Stimulated activated CD8-positive, alpha-beta memory T cell treated with anti-CD3 and anti-CD28 coated beads, Interleukin-15, amount 100 ng/mL, for 24 hours (primary cell): Measurements from ENCODE around the gene KIAA1217.
"Not testable (repeated sequence)": the region's sequence is repeated elsewhere in the genome, so short reads cannot be mapped to it uniquely, and the experiment has no call there.

Experiments used
- DNase-seq: peaks from one replicate; pipeline ENCODE4 v3.0.0-alpha.2; 2020; ENCODE audit warnings: low read depth

Gene KIAA1217

DNA sequence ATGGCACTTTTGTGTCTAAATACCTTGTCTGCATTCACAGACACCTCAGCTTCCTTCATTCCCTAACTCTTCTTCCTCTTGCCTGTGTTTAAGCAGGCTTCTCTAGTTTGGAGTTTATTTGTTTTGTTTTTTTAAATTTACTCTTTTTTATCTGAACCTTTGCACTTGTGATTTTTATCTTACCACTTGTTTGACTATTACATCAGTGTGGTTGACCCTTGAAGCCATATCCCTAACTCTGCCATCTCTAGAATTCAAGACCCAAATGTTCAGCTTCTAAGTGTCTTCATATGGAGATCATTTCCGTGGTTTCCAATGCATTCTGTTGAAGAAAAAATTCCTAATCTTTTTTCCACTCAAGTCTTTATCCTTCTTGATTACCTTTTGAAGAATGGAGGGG, 233.3 kb downstream of the KIAA1217 start:
- DNase-seq = no peak

DNA sequence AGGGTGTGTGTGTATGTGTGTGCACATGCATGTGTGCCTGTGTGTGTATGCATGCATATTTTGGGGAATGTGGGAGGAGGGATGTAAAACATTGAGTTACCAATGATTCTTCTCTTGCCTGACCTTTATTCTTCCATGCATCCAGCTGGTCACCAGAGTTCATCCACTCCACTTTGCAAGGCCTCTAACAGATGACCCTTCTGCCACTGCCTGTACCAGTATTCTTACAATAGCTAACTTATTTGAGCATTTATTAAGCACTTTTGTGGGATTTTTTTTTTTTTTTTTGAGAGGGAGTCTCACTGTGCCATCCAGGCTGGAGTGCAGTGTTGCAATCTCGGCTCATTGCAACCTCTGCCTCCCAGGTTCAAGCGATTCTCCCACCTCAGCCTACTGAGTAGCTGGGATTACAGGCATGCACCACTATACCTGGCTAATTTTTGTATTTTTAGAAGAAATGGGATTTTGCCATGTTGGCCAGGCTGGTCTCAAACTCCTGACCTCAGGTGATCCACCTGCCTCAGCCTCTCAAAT, 233.8 kb downstream of the KIAA1217 start:
- not testable (repeated sequence) for DNase-seq

GRCh38 chr10:24444337-24444736, 235.4 kb downstream of the KIAA1217 start:
- DNase-seq = no peak

GRCh38 chr10:24445958-24446357, 237.0 kb downstream of the KIAA1217 start:
- not testable (repeated sequence) for DNase-seq

DNA sequence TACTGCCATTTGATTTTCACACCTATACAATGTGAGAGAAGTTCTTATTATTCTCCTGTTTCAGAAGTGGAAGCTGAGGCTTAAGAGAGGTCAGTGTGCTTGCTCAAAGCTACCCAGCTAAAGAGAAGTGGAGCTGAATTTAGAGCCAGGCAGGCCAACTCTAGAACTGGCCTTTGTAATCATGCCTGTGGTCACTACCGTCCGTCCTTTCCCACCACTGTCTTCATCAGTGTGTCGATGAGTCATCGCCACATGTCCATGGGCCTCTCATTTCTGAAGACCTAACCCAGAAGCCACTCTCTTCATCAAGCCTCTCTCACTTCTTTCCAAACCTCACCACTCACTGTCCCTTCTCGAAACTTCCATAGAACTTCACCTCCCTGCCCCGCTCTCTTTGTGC, 237.8 kb downstream of the KIAA1217 start:
- no peak for DNase-seq

DNA sequence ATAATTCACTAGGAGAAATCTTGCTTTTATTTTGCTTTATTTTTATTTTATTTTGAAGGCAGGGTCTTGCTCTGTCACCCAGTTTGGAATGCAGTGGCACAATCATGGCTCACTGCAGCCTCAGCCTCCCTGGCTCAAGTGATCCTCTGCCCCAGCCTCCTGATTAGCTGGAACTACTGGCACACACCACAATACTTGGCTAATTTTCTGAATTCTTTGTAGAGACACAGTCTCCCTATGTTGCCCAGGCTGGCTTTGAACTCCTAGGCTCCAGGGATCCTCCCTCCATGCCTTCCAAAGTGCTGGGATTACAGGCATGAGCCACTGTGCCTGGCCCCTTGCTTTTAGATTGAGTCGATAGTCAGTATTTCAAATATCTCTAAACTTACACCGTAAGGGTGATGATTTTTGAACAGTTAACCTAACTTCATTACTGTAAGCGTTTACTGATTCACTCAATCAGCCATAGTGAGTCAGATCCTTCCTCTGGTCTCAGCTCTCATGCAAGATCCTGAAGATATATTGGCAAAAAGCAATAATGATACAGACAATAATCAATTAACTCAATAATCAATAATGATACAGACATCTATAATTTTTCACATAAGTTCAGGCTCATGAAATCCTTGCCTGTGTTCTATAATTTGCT, 239.5 kb downstream of the KIAA1217 start:
- DNase-seq = no peak

DNA sequence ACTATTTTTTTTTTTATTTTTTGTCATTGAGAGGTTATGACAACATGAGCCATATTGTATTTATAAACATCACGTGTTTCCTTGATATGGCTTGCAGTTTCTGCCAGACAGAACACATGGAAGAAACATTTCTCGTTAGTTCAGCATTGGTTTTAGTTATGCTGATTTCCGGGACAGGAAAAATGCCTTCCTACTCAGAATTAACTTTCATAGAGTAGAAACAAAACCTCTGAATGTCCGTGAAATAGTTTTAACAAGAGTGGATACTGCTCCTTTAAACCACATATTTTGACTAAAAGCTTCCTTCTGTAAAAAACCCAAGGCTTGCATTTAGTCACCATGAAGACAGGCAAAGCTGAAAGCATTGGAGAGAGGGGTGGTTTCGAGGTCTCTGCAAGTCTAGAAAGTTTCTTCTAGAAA, 240.4 kb downstream of the KIAA1217 start:
- DNase-seq = no peak

DNA sequence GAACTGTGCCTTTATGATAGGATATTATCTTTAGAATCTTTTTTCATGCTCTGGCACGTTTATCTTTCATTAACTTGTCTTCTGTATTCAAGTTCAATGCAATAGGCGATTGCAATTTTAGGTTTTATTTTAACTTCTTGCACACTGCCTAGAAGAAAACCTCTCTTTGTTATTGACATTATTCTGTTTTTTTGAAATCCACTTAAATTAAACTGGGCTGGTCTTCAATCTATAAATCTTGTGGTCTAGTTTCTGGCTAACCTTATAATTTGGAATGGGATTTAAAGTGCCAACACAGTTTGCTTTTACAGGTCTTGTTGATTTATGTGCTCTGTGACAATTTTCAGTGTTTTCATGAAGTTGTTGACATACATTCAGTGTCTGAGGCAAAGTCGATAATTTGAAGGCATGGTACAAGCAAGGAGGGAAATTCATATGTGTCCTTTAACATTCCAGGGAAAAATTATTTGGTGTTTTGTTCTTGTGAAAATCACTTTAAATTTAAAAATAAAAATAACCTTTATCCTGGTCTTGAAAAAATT, 240.9 kb downstream of the KIAA1217 start:
- no peak for DNase-seq

DNA sequence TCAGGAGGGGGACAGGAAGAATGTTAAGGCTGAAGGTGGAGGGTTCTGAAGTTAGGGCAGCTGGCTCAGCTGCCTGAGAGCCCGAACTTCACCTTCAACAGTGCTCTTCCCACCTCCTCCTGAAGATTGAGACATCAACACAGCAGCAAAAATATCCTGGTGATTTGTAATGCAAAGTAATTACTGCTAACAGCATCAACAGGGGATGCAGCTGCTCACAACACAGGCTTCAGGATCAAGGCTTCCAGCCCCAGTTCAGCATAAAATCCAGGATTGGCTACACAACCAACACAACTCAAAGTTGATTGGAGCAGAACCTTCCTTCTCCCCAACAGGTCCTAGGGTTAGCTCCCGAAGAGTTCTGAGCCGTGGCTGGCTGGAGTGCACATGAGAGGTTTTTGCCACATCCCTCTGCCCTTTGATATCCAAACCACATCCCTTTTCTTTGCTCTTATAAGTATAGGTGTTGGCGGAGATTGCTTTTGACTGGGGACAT, 242.4 kb downstream of the KIAA1217 start:
- no peak for DNase-seq

- no peak for DNase-seq
These were observed 243.1 kb downstream of the KIAA1217 start for GRCh38 chr10:24452030-24452429.

GRCh38 chr10:24453404-24453830, 244.5 kb downstream of the KIAA1217 start:
- no peak for DNase-seq

DNA sequence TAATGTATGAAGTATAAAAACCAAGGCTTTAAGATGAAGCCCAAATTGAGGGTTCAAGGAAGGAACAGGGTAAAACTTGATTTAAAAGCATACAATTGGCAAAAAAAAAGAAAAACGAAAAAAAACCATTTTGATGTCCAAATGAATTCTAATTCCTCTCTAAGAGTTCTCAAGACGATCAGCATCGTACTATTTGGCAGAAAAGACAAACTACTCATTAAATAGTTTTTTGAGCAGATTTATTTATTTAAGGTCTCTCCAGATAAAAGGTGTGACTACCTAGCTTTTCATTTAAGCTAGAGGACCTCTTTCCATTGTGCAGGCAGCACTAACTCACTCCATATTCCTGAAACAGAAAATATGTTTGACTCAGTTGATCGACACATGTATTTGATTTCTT, 245.0 kb downstream of the KIAA1217 start:
- DNase-seq = no peak

DNA sequence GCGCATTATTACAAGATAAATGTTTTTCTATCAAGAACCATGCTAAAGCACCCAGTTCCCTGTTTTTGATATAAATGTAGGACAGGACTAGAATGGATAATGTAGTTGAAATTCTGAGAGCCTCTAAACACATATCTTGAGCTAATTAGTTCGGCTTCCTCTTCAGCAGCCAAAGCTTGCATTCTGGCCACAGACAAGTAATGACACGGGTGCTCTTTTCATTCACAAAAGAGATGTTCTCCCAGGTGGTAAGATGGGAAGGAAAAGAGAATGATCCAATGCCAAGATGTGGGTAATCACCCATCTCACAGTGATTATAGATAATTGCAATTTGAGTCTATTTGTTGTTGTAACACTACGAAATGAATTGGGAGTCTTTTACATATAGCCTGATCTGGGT, 246.5 kb downstream of the KIAA1217 start:
- no peak for DNase-seq

- no peak for DNase-seq
These were observed 247.4 kb downstream of the KIAA1217 start for GRCh38 chr10:24456322-24456721.

- DNase-seq = no peak
These were observed 248.9 kb downstream of the KIAA1217 start for GRCh38 chr10:24457661-24458318.

DNA sequence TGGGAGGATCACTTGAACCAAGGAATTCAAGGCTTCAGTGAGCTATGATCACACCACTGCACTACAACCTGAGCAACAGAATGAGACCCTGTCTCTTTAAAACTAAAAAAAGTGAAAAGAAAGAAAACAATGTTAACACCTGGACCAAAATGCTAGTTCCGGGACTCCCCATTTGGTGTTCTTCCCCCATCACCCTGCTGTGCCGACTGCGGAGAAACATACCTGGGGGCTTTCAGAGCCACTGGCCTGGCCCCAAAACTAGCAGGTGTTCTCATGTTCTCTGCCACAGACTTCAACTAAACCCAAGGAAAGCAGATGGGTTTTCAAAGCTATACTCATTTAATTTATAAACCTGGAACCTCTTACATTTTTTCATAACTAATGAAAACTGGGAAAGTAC, 250.9 kb downstream of the KIAA1217 start:
- DNase-seq = no peak

- no peak for DNase-seq
These were observed 253.4 kb downstream of the KIAA1217 start for GRCh38 chr10:24462291-24462813.

DNA sequence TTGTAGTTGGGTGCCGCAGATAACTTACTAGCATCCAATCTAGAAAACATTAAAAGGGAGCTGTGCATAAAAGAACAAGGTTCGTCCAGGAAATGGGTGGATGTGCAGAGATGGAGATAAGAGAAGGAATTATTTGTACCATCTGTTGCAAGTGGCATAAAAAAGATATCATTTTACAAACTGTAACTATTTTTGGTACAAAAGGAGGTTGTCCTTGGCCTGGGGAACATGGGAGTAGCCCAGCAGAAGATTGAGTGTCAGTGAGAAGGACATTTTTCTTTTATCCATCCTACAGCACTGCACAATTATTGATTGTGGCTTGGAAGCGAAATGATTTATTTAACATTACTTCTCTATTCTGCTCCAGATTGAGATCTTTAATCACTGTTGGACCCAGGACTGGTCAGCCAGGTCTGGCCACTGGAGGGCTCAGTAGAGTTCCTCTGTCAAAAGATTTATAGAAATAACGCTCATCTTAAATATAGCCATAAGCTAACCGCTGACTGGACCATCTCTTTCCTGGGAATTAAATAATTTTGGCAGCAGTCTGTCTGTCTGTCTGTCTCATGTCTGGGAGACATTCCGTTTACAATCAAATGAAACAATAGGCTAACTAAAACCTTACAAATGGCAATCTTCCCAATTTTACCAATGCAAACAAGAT, 254.1 kb downstream of the KIAA1217 start:
- no peak for DNase-seq

DNA sequence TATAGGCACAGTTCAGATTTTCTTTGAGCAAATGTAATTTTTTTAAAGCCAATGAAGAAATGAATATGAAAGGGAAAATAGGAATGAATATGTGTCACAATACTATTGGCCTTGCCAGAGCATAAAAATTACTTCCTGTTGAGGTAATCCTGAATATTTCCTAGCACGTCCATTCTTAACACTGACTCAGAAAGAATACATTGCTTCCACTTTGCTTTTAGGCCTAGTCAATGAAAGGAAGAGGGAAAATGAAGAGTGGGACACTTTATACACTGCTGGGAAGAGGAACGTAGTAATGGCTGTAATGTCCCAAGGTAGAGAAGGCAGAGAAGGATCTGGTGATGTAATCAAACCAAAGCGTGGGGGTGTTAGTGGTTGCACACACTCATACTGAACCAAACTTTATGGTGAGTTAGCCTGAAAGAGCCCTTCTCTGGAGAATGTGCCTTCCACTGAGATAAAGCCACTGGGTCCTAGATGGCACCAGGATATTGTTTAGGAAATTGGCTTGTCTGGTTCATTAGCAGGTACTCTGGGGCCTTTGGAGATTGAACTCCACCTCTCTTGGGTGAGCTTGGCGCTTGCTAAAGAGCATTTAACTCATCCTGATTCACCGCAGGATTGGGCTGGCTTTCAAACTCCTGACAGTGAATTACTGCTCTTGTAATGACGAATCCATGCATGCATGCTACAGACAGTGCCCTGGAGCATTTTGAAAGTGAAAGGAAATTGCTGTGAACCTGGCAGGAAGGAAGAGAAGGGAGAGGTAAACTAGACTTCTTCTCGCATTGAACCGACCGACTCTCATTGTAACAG, 254.9 kb downstream of the KIAA1217 start:
- no peak for DNase-seq

DNA sequence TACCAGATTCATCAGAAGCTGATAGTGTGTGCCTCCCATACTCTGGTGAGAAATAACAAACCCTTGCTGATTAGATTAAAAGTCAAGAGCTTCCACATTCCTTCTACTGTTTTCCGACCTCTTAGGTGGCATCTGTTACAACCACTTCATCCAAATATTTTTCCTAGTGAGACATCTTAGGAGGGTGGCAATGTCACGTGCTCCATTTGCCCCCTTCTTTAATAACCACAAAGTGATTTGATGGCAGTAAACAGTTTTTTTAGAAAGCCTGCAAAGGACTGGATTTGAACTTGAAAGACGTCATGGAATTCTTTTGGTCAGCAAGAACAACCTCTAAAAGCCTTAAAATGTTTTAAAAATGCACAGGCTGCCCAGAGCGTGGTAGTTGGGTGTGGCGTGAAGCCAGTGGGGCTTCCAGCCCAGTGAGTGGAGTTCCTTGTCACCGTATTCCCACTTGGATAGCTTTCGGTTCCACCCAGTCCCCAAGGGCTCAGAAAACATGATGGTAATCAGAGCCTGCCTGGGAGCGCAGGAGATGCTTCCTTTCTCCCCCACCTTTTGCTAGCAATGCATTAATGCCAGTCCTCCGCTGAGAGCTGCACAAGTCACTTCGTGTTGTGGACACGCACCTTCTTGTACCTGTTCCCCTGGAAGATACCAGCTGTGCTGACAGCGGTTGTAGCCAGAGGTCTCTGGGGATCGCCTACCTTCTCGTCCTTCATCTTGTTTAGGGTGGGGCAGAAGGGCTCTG, 256.4 kb downstream of the KIAA1217 start:
- no peak for DNase-seq
